ENCODE data around the gene SPATA31D4.
"Not testable (repeated sequence)": the region's sequence is repeated elsewhere in the genome, so short reads cannot be mapped to it uniquely, and the experiment has no call there.

The SPATA31D4 gene

GRCh38 chr9:81928305-81928704, at the start of gene SPATA31D4:
TSS of gene SPATA31D4 (plus strand) at chr9:81928428. CDS start at chr9:81928514, 86 bp downstream.
- not testable (repeated sequence) for DNase-seq (ENCODE audit: extremely low read depth, low read depth)

- TF ChIP-seq CTCF (IDR thresholded peaks at IDR 0.05; ENCODE audit: low read depth, low read length), result no peak
- no peak for DNase-seq (ENCODE audit: extremely low read depth, low read depth)
Measured at GRCh38 chr9:81878530-81878929, 49.7 kb upstream of the SPATA31D4 start.

DNA sequence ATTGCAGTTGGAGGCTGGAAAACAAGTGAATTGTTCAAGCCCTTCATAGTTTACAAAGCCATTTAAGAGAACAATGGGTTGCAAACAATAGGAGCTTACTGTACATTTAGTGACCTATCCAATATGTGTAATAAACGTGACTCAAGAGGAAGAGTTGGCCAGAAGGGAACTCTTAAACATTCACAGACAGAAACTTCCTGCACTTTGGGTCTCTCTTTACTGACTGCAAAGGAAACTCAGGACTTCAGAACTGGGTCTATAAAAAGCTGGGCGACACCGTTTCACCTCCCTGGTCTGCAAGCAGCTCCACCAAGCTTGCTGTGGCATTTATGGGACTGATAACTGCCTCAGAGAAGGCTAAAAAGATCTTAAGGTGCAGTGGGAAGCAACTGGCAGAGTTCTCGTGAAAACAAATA, 48.7 kb upstream of the SPATA31D4 start:
- DNase-seq (ENCODE audit: extremely low read depth, low read depth), result no peak
- TF ChIP-seq CTCF (IDR thresholded peaks at IDR 0.05; ENCODE audit: low read depth, low read length), result no peak

- no peak for TF ChIP-seq CTCF (IDR thresholded peaks at IDR 0.05; ENCODE audit: low read depth, low read length)
- no peak for DNase-seq (ENCODE audit: extremely low read depth, low read depth)
Measured at GRCh38 chr9:81885602-81886001, 42.6 kb upstream of the SPATA31D4 start.

DNA sequence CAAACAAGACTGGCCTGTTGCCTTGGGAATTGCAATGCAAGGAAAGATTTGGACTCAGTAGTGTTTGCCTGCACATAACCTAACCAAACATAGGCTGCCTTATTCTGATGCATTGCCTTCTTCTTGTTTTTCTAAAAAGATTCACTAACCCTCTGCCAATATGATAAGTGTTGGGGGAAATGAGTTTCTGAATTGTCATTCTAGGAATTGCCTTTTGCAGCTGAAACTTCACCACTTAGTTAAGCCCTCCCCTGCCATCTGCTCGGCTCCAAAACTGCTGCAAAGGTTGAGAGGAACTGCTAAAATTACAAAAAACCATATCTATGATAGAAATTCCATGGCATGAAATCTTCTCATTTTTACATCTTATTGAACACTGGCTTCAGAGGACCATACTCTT, 41.6 kb upstream of the SPATA31D4 start:
- no peak for TF ChIP-seq CTCF (IDR thresholded peaks at IDR 0.05; ENCODE audit: low read depth, low read length)
- no peak for DNase-seq (ENCODE audit: extremely low read depth, low read depth)

DNA sequence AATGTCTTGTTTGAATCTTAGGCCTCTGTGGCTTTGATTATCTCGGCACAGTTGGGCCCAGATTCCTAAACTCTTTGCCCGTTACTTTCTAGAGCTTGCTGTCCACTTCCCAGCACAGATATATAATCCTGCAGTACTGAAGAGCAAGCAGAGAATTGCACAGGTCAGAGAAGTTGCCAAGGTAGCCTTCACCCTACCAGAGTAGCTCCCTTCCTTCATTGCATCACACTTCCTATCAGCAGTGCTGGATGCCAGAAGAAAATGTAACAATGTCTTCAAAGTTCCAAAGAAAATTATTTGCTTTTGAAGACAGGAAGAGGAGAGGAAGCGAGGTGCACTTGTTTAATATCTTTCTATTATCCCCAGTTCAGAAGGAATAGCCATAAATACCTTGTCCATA, 38.1 kb upstream of the SPATA31D4 start:
- no peak for DNase-seq (ENCODE audit: extremely low read depth, low read depth)
- no peak for TF ChIP-seq CTCF (IDR thresholded peaks at IDR 0.05; ENCODE audit: low read depth, low read length)

DNA sequence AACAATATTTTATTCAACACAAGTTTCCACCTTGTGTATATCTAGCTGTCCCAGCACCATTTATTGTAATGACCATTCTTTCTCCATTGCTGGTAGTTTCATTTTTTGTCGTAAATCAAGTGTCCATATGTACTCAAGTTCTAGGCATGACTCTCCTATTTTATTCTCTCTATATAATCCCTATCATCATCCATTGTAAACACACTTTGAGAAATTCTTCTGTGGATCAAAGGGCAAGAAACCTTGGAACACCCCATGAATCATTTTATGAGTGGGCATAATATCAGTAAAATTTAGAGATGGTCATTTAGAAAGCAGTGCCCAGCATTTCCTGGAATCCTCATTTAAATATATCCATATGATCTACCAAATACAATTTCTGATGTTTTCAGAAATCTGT, 35.8 kb upstream of the SPATA31D4 start:
- DNase-seq (ENCODE audit: extremely low read depth, low read depth), result no peak
- TF ChIP-seq CTCF (IDR thresholded peaks at IDR 0.05; ENCODE audit: low read depth, low read length), result no peak

- no peak for TF ChIP-seq CTCF (IDR thresholded peaks at IDR 0.05; ENCODE audit: low read depth, low read length)
Measured at GRCh38 chr9:81893929-81894328, 34.3 kb upstream of the SPATA31D4 start.

More at GRCh38 chr9:81893929-81894328, 34.3 kb upstream of the SPATA31D4 start:
- no peak for DNase-seq (ENCODE audit: extremely low read depth, low read depth)
